Gastroesophageal sphincter (tissue), 3 donors: ENCODE data around the gene UBE2Z.
"Not testable (repeated sequence)": the region's sequence is repeated elsewhere in the genome, so short reads cannot be mapped to it uniquely, and the experiment has no call there.

Experiments used
- EP300 ChIP-seq: sonication (generic); formaldehyde crosslinking; IDR thresholded peaks from one replicate; pipeline ENCODE4 v1.6.1; 2017; ENCODE audit warnings: antibody characterized with exemption, mild to moderate bottlenecking
- POLR2A ChIP-seq, 2 donors: fragments of 450-650 bp; IDR thresholded peaks; one replicate each; pipeline ENCODE4 v1.6.1; 2017; ENCODE audit warnings: antibody characterized with exemption in 2 of 2, mild to moderate bottlenecking in 2 of 2, moderate library complexity in 1 of 2
- POLR2AphosphoS5 ChIP-seq: sonication (generic); formaldehyde crosslinking; IDR thresholded peaks from one replicate; pipeline ENCODE4 v1.6.1; 2017; ENCODE audit warnings: antibody characterized with exemption
- TF ChIP-seq, protein P1 (sequence below), 4 experiments: fragments of 200-600 bp in 2 of 4; fragments of 450-650 bp in 2 of 4; sonication (generic) in 1 of 4; IDR thresholded peaks; one replicate each; pipeline ENCODE4 v1.5.1; 2017 to 2019; ENCODE audit warnings: antibody characterized with exemption in 4 of 4, mild to moderate bottlenecking in 2 of 4, moderate library complexity in 2 of 4

DNA sequence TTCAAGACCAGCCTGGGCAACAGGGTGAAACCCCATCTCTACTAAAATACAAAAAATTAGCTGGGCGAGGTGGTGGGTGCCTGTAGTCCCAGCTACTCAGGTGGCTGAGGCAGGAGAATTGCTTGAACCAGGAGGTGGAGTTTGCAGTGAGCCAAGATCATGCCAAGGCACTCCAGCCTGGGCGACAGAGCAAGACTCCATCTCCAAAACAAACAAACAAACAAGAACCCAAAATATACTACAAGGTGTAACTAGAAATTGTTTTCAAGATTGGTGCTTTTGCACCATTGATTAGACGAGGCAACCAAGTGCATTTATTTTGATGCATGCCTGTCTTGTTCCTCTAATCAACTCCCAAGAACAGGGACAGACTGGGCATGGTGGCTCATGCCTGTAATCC is 35.8 kb upstream of the UBE2Z start:
- TF ChIP-seq, protein P1, sequence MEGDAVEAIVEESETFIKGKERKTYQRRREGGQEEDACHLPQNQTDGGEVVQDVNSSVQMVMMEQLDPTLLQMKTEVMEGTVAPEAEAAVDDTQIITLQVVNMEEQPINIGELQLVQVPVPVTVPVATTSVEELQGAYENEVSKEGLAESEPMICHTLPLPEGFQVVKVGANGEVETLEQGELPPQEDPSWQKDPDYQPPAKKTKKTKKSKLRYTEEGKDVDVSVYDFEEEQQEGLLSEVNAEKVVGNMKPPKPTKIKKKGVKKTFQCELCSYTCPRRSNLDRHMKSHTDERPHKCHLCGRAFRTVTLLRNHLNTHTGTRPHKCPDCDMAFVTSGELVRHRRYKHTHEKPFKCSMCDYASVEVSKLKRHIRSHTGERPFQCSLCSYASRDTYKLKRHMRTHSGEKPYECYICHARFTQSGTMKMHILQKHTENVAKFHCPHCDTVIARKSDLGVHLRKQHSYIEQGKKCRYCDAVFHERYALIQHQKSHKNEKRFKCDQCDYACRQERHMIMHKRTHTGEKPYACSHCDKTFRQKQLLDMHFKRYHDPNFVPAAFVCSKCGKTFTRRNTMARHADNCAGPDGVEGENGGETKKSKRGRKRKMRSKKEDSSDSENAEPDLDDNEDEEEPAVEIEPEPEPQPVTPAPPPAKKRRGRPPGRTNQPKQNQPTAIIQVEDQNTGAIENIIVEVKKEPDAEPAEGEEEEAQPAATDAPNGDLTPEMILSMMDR (IDR thresholded peaks at IDR 0.05), result not testable (repeated sequence)
- not testable (repeated sequence) for TF ChIP-seq POLR2AphosphoS5; POLR2A (IDR thresholded peaks at IDR 0.05); EP300
